Effector CD8-positive, alpha-beta T cell (primary cell): ENCODE results near the gene HMCN2.
"Not testable (repeated sequence)": the region's sequence is repeated elsewhere in the genome, so short reads cannot be mapped to it uniquely, and the experiment has no call there.

Experiments used
- DNase-seq: peaks from one replicate; lab custom pipeline; 2025; lab: John Stamatoyannopoulos, UW

The HMCN2 gene

GRCh38 chr9:130330202-130330862 lies 64.8 kb downstream of the HMCN2 start:
- DNase-seq = no peak

GRCh38 chr9:130331061-130331460 lies 65.5 kb downstream of the HMCN2 start:
- no peak for DNase-seq

DNA sequence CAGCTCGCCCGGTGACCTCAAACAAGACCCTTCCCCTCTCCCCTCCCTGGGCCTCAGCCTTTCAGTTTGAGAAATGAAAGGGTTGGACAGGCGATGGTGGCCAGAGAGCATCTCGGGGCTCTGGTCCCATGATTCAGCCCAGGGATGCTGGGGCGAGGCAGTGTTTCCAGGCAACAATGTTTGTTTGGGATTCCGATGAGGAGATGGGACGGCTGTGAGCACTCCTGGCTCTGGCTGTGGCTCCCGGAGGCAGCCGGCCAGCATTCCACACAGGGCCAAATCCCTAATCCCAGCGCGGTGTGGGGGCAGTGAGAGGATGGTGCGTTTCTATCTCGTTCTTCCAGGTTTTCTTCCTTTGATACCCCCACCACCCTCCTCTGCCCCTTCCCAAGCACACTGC lies 66.0 kb downstream of the HMCN2 start:
- no peak for DNase-seq

DNA sequence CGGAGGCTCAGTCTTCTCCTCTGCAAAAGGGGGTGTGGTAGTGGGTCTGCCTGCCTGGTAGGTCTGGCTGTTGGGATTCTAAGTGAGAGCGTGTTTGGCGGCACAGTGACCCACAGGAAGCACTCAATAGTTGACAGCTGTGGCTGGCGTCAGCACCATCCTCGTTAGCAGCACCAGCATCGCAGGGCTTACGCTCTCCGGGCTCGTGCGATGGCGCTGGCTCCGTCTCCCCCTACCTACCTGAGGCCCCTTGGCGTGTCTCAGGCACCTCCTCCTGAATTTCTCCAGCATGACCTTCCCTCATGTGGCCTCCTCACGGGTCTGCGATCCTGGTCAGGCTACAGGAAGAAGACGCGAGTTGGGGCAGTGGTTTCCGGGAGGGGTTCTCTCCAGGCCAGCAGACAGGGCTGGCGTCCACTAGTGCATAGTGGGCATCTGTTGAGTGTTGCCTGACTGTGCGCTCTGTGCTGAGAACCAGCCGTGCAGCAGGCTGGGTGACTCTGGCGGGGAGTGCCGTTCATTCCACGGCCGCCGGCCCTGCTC lies 66.9 kb downstream of the HMCN2 start:
- DNase-seq = no peak

DNA sequence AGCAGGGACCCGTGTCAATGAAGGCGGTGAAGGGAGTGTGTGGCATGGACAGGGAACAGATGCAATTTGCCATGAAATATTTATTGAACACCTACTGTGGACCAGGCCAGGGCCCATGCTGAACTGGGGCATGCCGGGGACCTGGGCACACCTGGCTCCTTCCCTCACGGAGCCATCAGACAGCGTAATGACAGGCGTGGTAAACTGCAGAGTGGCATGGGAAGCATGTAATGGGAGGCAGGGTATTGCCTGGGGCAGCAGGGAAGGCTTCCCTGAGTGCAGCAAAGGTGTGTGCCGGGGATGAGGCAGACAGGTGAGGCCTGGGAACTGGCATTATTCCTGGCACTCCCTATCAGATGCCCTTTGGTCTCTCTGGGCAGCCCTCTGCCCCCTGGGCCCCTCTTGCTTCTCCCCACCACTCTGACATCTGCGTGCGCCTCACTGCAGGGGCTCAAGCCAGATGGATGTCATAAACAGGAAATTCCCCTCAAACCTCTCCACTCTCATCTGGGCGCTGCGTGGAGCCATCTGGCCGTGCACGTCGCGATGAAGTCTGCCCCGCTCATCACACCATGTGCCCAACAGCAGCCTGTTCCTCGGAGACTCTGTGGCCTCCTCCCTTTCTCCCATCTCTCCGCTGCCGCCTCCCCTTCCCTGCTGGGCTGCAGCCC lies 67.6 kb downstream of the HMCN2 start:
- DNase-seq = no peak

DNA sequence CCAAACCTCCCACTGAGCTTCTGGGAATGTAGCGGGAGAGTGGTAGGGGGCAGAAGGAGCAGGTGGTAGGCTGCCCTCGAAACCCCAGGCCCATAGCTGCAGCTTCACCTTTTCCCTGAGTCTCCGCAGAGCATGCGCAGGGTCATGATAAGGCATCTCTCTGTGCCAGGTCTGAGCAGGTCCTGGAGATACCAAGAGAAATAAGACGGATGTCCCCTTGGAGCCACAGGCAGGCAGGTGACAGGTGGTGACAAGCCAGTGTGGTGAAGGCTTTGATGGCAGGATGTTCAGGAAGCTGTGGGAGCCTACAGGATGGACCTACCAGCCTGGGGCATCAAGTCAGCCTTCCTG lies 68.1 kb downstream of the HMCN2 start:
- no peak for DNase-seq

GRCh38 chr9:130334915-130335314 lies 69.4 kb downstream of the HMCN2 start:
- no peak for DNase-seq

- DNase-seq = no peak
Measured at GRCh38 chr9:130336027-130336610, 70.6 kb downstream of the HMCN2 start.

- DNase-seq = no peak
Measured at GRCh38 chr9:130336885-130337284, 71.3 kb downstream of the HMCN2 start.

DNA sequence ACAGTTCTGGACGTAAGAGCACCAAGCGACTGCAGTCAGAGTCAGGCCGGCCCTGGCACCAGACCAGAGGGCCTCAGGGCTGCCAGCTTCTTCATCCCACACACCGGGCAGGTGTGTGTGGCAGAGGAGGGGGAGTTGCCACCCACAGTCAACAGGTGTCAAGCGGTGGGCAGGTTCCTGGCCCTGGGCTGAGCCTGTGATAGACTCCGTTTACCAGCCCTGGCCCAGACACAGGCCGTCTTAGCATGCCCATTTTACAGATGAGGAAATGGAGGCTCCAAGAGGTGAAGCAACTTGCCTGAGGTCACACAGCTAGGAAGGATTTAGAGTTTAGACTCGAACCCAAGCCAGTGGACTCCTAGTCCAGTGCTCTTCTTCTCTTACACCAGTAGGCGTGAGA lies 71.8 kb downstream of the HMCN2 start:
- no peak for DNase-seq

DNA sequence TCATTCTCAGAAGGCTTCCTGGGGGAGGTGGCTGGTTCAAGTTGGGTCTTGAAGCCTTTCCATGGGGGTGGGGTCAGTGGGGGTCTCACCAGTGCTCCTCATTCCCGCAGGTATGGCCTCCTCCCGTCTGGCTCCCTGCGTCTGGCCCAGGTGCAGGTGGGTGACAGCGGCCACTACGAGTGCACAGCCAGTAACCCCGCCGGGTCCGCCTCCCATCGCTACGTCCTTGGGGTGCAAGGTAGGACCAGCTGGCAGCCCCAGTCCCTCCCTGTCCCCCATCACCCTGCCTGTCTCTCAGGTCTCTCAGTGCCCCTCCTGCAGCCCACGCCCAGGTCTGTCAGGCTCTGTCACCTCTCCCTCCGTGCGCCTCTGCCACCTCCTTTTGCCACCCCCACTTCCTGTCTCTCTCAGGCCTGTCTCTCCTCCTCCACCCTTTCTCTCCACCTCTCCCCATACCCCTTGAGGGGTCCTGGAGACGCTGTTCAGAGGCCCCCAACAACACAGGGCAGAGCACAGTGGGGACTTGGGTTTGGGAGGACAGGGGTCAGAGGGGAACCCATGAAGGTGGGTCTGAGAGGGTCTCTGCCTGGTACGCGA lies 72.3 kb downstream of the HMCN2 start:
- DNase-seq = no peak

GRCh38 chr9:130338891-130339290 lies 73.3 kb downstream of the HMCN2 start:
- not testable (repeated sequence) for DNase-seq

DNA sequence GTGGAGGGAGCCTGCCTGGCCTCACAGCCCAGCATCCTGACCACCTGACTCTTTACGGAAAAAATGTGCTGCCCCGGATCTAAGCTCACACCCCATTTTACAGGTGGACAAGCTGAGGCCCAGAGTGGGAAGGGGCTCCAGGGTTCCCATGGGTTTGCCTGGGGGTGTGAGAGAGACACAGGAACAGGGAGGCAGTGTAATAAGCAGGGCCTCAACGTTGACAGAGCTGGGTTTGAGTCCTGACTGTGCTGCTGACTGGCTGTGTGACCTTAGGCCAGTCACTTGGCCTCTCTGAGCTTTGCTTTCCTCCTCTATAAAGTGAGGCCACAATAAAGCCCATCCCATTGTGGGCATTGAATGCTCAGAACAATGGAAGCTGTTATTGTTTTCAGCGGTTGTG lies 73.7 kb downstream of the HMCN2 start:
- no peak for DNase-seq

GRCh38 chr9:130340011-130340410 lies 74.5 kb downstream of the HMCN2 start:
- DNase-seq = no peak

GRCh38 chr9:130340557-130340956 lies 75.0 kb downstream of the HMCN2 start:
- DNase-seq = not testable (repeated sequence)

DNA sequence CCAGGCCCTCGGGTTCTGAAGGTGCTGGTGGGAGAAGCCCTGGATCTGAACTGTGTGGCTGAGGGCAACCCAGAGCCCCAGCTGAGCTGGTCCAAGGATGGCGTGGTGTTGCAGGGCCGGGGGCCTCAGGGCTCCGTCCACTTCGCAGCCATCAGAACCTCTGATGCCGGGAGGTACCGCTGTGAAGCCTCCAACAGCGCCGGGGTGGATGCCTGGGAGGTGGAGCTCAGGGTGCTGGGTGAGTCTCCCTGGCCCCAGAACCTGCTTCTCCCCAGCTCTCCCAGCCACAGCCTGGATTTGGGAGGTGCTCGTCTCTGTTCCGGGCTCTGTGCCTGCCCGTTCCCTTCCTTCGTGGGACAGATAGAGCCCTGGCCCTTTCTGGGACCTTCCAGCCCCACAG lies 75.6 kb downstream of the HMCN2 start:
- DNase-seq = no peak

DNA sequence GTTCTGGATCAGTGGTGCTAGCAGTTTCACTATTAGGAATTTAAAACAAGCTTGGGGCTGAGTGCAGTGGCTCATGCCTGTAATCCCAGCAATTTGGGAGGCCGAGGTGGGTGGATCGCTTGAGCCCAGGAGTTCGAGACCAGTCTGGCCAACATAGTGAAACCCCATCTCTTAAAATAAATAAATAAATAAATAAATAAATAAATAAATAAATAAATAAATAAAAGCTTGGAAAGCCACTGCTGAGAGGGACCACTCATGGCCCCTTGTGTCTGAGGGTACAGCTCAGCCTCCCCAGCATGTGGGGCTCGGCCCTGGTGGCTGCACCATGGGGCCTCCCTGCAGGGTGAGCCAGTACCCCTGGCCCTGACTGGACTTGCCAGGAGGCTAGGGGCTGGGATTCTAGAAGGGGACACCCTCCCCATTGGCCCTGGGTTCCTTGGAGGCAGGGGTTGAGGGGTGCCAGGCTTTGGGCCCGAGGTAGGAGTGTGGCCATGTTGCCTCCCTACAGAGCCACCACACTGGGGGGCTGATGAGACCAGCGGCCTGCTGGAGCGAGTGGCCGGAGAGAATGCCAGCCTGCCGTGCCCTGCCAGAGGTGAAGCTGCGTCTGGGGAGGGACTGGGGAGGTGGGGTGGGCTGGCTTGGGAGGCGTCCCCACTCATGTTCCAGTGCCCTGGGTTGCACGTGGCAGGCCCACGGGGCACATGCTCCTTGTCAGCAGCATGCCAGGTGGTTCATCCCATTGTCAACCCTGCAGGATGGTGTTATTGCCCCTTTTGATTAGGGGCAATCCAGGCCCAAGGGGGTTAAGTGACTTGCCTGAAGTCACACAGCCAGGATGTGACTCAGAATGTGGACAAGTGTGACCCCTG lies 76.5 kb downstream of the HMCN2 start:
- no peak for DNase-seq

- no peak for DNase-seq
Measured at GRCh38 chr9:130342714-130343085, 77.1 kb downstream of the HMCN2 start.

DNA sequence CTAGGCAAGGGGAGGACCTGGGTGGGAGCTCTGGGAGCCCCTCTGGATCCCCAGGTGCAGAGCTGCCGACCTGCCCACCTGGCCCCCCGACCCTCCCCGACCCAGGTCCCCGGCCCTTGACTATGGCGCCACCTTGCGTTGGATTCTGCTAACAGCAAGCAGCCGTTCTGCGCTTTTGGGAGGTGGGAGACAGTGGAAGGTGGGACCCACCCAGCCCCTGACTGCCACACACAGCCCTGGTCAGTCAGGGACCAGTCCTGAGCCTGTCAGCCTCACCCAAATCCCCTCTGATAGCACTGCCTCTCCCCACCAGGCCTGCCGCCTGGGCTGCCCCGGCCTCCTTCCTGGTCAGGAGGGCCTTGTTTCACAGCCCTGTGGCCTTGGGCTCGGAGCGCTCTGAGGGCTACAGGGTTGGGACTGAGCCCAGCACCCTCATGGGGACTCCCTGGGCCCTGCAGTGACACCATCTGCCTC lies 77.9 kb downstream of the HMCN2 start:
- DNase-seq = no peak

- DNase-seq = no peak
Measured at GRCh38 chr9:130344366-130344765, 78.8 kb downstream of the HMCN2 start.

DNA sequence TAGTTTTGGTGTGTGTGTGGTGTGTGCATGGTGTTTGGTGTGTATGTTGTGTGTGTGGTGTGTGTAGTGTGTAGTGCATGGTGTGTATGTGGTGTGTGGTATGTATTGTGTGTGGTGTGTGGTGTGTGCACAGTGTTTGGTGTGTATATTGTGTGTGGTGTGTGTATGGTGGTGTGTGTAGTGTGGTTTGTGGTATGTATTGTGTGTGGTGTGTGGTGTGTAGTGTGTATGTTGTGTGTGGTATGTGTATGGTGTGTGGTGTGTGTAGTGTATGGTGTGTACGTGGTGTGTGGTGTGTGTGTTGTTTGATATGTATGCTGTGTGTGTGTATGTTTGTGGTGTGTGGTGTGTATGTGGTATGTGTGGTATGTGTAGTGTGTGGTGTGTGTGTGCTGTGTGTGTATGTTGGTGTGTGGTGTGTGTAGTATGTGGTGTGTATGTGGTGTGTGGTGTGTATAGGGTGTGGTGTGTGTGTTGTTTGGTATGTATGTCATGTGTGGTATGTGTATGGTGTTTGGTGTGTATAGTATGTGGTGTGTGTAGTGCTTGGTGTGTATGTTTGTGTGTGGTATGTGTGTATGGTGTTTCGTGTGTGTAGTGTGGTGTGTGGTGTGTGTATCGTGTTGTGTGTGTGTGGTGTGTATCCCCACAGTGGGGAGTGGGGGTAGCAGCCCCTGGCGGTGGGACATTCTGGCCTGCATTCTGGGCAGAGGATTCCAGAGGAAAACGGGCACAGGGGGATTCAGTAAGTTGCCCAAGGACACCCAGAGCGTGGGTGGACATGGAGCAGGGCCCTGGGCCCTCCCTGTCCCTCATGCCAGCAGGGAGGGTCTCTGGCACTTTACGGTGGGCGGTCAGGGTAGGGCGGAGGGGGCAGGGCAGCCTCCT lies 79.7 kb downstream of the HMCN2 start:
- no peak for DNase-seq
